Measurements from ENCODE around the gene RETSAT.
"Not testable (repeated sequence)": the region's sequence is repeated elsewhere in the genome, so short reads cannot be mapped to it uniquely, and the experiment has no call there.

Gene RETSAT

GRCh38 chr2:85393836-85394235 is 39.5 kb upstream of the RETSAT start:
- no peak for DNase-seq (ENCODE audit: low spot score in 2 of 2)
- Histone ChIP-seq H3K9me3 (no peaks in the 10 kb centered on the region), H3K27me3 (ENCODE audit: low read depth) (no peaks in the 10 kb centered on the region), H3K4me1 (peaks cover 4% of the 10 kb centered on the region; the same call in 1 of the 2 replicates), H3K4me3 (no peak overlapping the region), H3K36me3 (replicated peaks) (no peaks in the 10 kb centered on the region; the same call in 1 of the 2 replicates)
- in situ Hi-C loops (cut with MboI; ENCODE audit: low sequenced_read_pairs): no loop called here

GRCh38 chr2:85390941-85391669 is 36.8 kb upstream of the RETSAT start:
- no peak overlapping the region for H3K4me3 ChIP-seq
- in situ Hi-C loops (cut with MboI; ENCODE audit: low sequenced_read_pairs): no loop called here
- no peaks in the 10 kb centered on the region for H3K9me3 ChIP-seq
- H3K36me3 ChIP-seq (replicated peaks): peaks cover 4% of the 10 kb centered on the region
- H3K27me3 ChIP-seq (ENCODE audit: low read depth): no peaks in the 10 kb centered on the region
- peak; percentile 27 to 81 for DNase-seq (ENCODE audit: low spot score in 2 of 2)
- H3K4me1 ChIP-seq: peaks cover 4% of the 10 kb centered on the region; the same call in 1 of the 2 replicates

GRCh38 chr2:85388878-85389538 is 34.7 kb upstream of the RETSAT start:
- Histone ChIP-seq H3K27me3 (ENCODE audit: low read depth) (no peaks in the 10 kb centered on the region), H3K36me3 (replicated peaks) (peaks cover 4% of the 10 kb centered on the region), H3K4me3 (no peak overlapping the region), H3K9me3 (no peaks in the 10 kb centered on the region), H3K4me1 (peaks cover 4% of the 10 kb centered on the region; the same call in 1 of the 2 replicates)
- in situ Hi-C loops (cut with MboI; ENCODE audit: low sequenced_read_pairs): no loop called here
- peak in 1 of 2 experiments; percentile 2 for DNase-seq (ENCODE audit: low spot score in 2 of 2)

- no peaks in the 10 kb centered on the region for H3K9me3 ChIP-seq
- no peak for DNase-seq (ENCODE audit: low spot score in 2 of 2)
- no peaks in the 10 kb centered on the region for H3K27me3 ChIP-seq (ENCODE audit: low read depth)
- peaks cover 4% of the 10 kb centered on the region for H3K36me3 ChIP-seq (replicated peaks)
- peaks cover 4% of the 10 kb centered on the region; the same call in 1 of the 2 replicates for H3K4me1 ChIP-seq
- in situ Hi-C loops (cut with MboI; ENCODE audit: low sequenced_read_pairs): no loop called here
- H3K4me3 ChIP-seq: no peak overlapping the region
Measured at GRCh38 chr2:85387754-85388153, 33.4 kb upstream of the RETSAT start.

- in situ Hi-C loops (cut with MboI; ENCODE audit: low sequenced_read_pairs): no loop called here
- Histone ChIP-seq H3K9me3 (no peaks in the 10 kb centered on the region), H3K4me1 (peaks cover 4% of the 10 kb centered on the region; the same call in 1 of the 2 replicates), H3K4me3 (no peak overlapping the region), H3K36me3 (replicated peaks) (peaks cover 4% of the 10 kb centered on the region; the same call in 1 of the 2 replicates), H3K27me3 (ENCODE audit: low read depth) (no peaks in the 10 kb centered on the region)
- DNase-seq (ENCODE audit: low spot score in 2 of 2): no peak
Measured at GRCh38 chr2:85385746-85386145, 31.4 kb upstream of the RETSAT start.

GRCh38 chr2:85383850-85384249 is 29.5 kb upstream of the RETSAT start:
- Histone ChIP-seq H3K36me3 (replicated peaks) (peaks cover 9% of the 10 kb centered on the region; the same call in 1 of the 2 replicates), H3K4me3 (no peak overlapping the region), H3K4me1 (peaks cover under 1% of the 10 kb centered on the region; the same call in 1 of the 2 replicates), H3K9me3 (no peaks in the 10 kb centered on the region), H3K27me3 (ENCODE audit: low read depth) (no peaks in the 10 kb centered on the region)
- DNase-seq (ENCODE audit: low spot score in 2 of 2): no peak
- in situ Hi-C loops (cut with MboI; ENCODE audit: low sequenced_read_pairs): no loop called here

GRCh38 chr2:85383151-85383550 is 28.8 kb upstream of the RETSAT start:
- H3K27me3 ChIP-seq (ENCODE audit: low read depth); DNase-seq (ENCODE audit: low spot score in 2 of 2); in situ Hi-C loops (cut with MboI; ENCODE audit: low sequenced_read_pairs); H3K4me3 ChIP-seq; H3K4me1 ChIP-seq; H3K36me3 ChIP-seq (replicated peaks); H3K9me3 ChIP-seq: not testable (repeated sequence)

- in situ Hi-C loops (cut with MboI; ENCODE audit: low sequenced_read_pairs): no loop called here
- DNase-seq (ENCODE audit: low spot score in 2 of 2): no peak
- Histone ChIP-seq H3K4me1 (no peaks in the 10 kb centered on the region; the same call in 1 of the 2 replicates), H3K9me3 (no peaks in the 10 kb centered on the region), H3K36me3 (replicated peaks) (peaks cover 8% of the 10 kb centered on the region), H3K4me3 (no peak overlapping the region), H3K27me3 (ENCODE audit: low read depth) (no peaks in the 10 kb centered on the region)
Measured at GRCh38 chr2:85380048-85380447, 25.7 kb upstream of the RETSAT start.

- H3K4me3 ChIP-seq: no peak overlapping the region
- in situ Hi-C loops (cut with MboI; ENCODE audit: low sequenced_read_pairs): no loop called here
Measured at GRCh38 chr2:85378257-85378656, 23.9 kb upstream of the RETSAT start.

GRCh38 chr2:85377083-85377482 is 22.8 kb upstream of the RETSAT start:
- no peaks in the 10 kb centered on the region for H3K27me3 ChIP-seq (ENCODE audit: low read depth)
- peaks cover 8% of the 10 kb centered on the region for H3K36me3 ChIP-seq (replicated peaks)
- in situ Hi-C loops (cut with MboI; ENCODE audit: low sequenced_read_pairs): no loop called here

More at GRCh38 chr2:85378257-85378656, 23.9 kb upstream of the RETSAT start:
- DNase-seq (ENCODE audit: low spot score in 2 of 2): no peak
- Histone ChIP-seq H3K9me3 (no peaks in the 10 kb centered on the region), H3K4me1 (no peaks in the 10 kb centered on the region; the same call in 1 of the 2 replicates), H3K36me3 (replicated peaks) (peaks cover 8% of the 10 kb centered on the region), H3K27me3 (ENCODE audit: low read depth) (no peaks in the 10 kb centered on the region)

GRCh38 chr2:85376291-85377065 is 22.1 kb upstream of the RETSAT start:
- in situ Hi-C loops (cut with MboI; ENCODE audit: low sequenced_read_pairs): no loop called here
- DNase-seq (ENCODE audit: low spot score in 2 of 2): no peak
- Histone ChIP-seq H3K4me3 (no peak overlapping the region), H3K9me3 (no peaks in the 10 kb centered on the region), H3K36me3 (replicated peaks) (peaks cover 8% of the 10 kb centered on the region), H3K27me3 (ENCODE audit: low read depth) (no peaks in the 10 kb centered on the region), H3K4me1 (no peaks in the 10 kb centered on the region; the same call in 1 of the 2 replicates)

More at GRCh38 chr2:85377083-85377482, 22.8 kb upstream of the RETSAT start:
- H3K4me1 ChIP-seq: no peaks in the 10 kb centered on the region; the same call in 1 of the 2 replicates
- no peak for DNase-seq (ENCODE audit: low spot score in 2 of 2)
- H3K9me3 ChIP-seq: no peaks in the 10 kb centered on the region
- no peak overlapping the region for H3K4me3 ChIP-seq

- no peak for DNase-seq (ENCODE audit: low spot score in 2 of 2)
- H3K9me3 ChIP-seq: no peaks in the 10 kb centered on the region
- no peaks in the 10 kb centered on the region for H3K27me3 ChIP-seq (ENCODE audit: low read depth)
- no peaks in the 10 kb centered on the region for H3K4me1 ChIP-seq
- H3K4me3 ChIP-seq: no peak overlapping the region
- in situ Hi-C loops (cut with MboI; ENCODE audit: low sequenced_read_pairs): no loop called here
- no peaks in the 10 kb centered on the region for H3K36me3 ChIP-seq (replicated peaks)
Measured at GRCh38 chr2:85371045-85371444, 16.7 kb upstream of the RETSAT start.

GRCh38 chr2:85369500-85369899 is 15.2 kb upstream of the RETSAT start:
- Histone ChIP-seq H3K4me1 (no peaks in the 10 kb centered on the region), H3K36me3 (replicated peaks) (no peaks in the 10 kb centered on the region), H3K9me3 (no peaks in the 10 kb centered on the region), H3K27me3 (ENCODE audit: low read depth) (no peaks in the 10 kb centered on the region), H3K4me3 (no peak overlapping the region)
- DNase-seq (ENCODE audit: low spot score in 2 of 2): no peak
- in situ Hi-C loops (cut with MboI; ENCODE audit: low sequenced_read_pairs): no loop called here
